ENCODE data around the gene HOXA10. TPM values are rescaled to one million over a fixed set of nuclear protein-coding genes. Genes with fewer than 3 reads are reported as not detected.

Gene HOXA10
- total RNA-seq, 2 experiments from 2014 or later, result not detected

GRCh38 chr7:27152816-27153442, 21.2 kb downstream of the HOXA10 start:
- DNase-seq, result no peak
- peaks cover 89% of the 10 kb centered on the region for H3K27me3 Mint-ChIP-seq (ENCODE audit: low read depth)
- no peak overlapping the region for H3K4me3 Mint-ChIP-seq
- H3K36me3 Mint-ChIP-seq (ENCODE audit: low read depth), result no peaks in the 10 kb centered on the region
- peaks cover 46% of the 10 kb centered on the region for H3K4me1 Mint-ChIP-seq (ENCODE audit: low read depth)
- intact Hi-C loops (cut with micrococcal nuclease), result loop anchor here (5.0 to 10.0 kb wide), 4 partner anchors 34 to 1291 kb away; partner anchors contain the start of genes EVX1, HOXA11 and SNX10
- no peak overlapping the region for H3K27ac Mint-ChIP-seq
- CTCF ChIA-PET, result interaction anchor here (1.1 to 1.6 kb wide), 2 partner anchors 8 to 466 kb away, joined by 3 read pairs; no protein-coding TSS in a partner anchor
- H3K9me3 Mint-ChIP-seq, result no peaks in the 10 kb centered on the region

GRCh38 chr7:27151931-27152815, 21.9 kb downstream of the HOXA10 start, which contains the start of gene HOXA3:
Gene HOXA3 (minus strand): TSS chr7:27152583. CDS start chr7:27110640, 41,943 bp downstream.
- no peak for DNase-seq
- Mint-ChIP-seq H3K4me1 (ENCODE audit: low read depth) (peaks cover 43% of the 10 kb centered on the region), H3K9me3 (no peaks in the 10 kb centered on the region), H3K36me3 (ENCODE audit: low read depth) (no peaks in the 10 kb centered on the region), H3K27ac (no peak within 1 kb of the TSS), H3K4me3 (peak within 1 kb of the TSS; percentile 64), H3K27me3 (ENCODE audit: low read depth) (peaks cover 85% of the 10 kb centered on the region)
- CTCF ChIA-PET, result interaction anchor here (1.1 to 3.4 kb wide), 4 partner anchors 9 to 297 kb away, joined by 3 to 16 read pairs (median 4); no protein-coding TSS in a partner anchor
- intact Hi-C loops (cut with micrococcal nuclease), result loop anchor here (1.0 to 10.0 kb wide), 6 partner anchors 16 to 1290 kb away; partner anchors contain the start of genes EVX1, HOXA11 and SNX10

GRCh38 chr7:27151341-27151930, 22.7 kb downstream of the HOXA10 start:
- peak overlapping the region; percentile 64 for H3K4me3 Mint-ChIP-seq

GRCh38 chr7:27150568-27151340, 23.4 kb downstream of the HOXA10 start:
- Mint-ChIP-seq H3K4me3 (peak overlapping the region; percentile 64), H3K4me1 (ENCODE audit: low read depth) (peaks cover 38% of the 10 kb centered on the region)
- peak; percentile 67 for DNase-seq

More at GRCh38 chr7:27151341-27151930, 22.7 kb downstream of the HOXA10 start:
- CTCF ChIA-PET, result interaction anchor here (1.1 to 3.4 kb wide), 8 partner anchors 9 to 459 kb away, joined by 3 to 16 read pairs (median 7); no protein-coding TSS in a partner anchor
- Mint-ChIP-seq H3K9me3 (no peaks in the 10 kb centered on the region), H3K36me3 (ENCODE audit: low read depth) (no peaks in the 10 kb centered on the region), H3K4me1 (ENCODE audit: low read depth) (peaks cover 40% of the 10 kb centered on the region), H3K27me3 (ENCODE audit: low read depth) (peaks cover 86% of the 10 kb centered on the region), H3K27ac (no peak overlapping the region)
- intact Hi-C loops (cut with micrococcal nuclease), result loop anchor here (1.0 to 10.0 kb wide), 6 partner anchors 17 to 1289 kb away; partner anchors contain the start of genes EVX1, HOXA11 and SNX10
- DNase-seq, result no peak

GRCh38 chr7:27149842-27150567, 24.1 kb downstream of the HOXA10 start:
- intact Hi-C loops (cut with micrococcal nuclease), result loop anchor here (1.0 to 10.0 kb wide), 5 partner anchors 16 to 1288 kb away; partner anchors contain the start of genes EVX1, HOXA11 and SNX10
- CTCF ChIA-PET, result interaction anchor here (0.6 to 3.4 kb wide), 21 partner anchors 9 to 647 kb away, joined by 3 to 16 read pairs (median 4); no protein-coding TSS in a partner anchor
- Mint-ChIP-seq H3K9me3 (no peaks in the 10 kb centered on the region), H3K4me3 (no peak overlapping the region), H3K27ac (no peak overlapping the region), H3K36me3 (ENCODE audit: low read depth) (no peaks in the 10 kb centered on the region), H3K27me3 (ENCODE audit: low read depth) (peaks cover 85% of the 10 kb centered on the region), H3K4me1 (ENCODE audit: low read depth) (peaks cover 31% of the 10 kb centered on the region)
- no peak for DNase-seq

More at GRCh38 chr7:27150568-27151340, 23.4 kb downstream of the HOXA10 start:
- no peaks in the 10 kb centered on the region for H3K36me3 Mint-ChIP-seq (ENCODE audit: low read depth)
- CTCF ChIA-PET, result interaction anchor here (0.6 to 3.4 kb wide), 16 partner anchors 8 to 470 kb away, joined by 3 to 16 read pairs (median 5); no protein-coding TSS in a partner anchor
- intact Hi-C loops (cut with micrococcal nuclease), result loop anchor here (1.0 to 10.0 kb wide), 7 partner anchors 16 to 1288 kb away; partner anchors contain the start of genes EVX1, HOXA11 and SNX10
- peaks cover 87% of the 10 kb centered on the region for H3K27me3 Mint-ChIP-seq (ENCODE audit: low read depth)
- no peak overlapping the region for H3K27ac Mint-ChIP-seq
- no peaks in the 10 kb centered on the region for H3K9me3 Mint-ChIP-seq

- no peak for DNase-seq
- H3K27me3 Mint-ChIP-seq (ENCODE audit: low read depth), result peaks cover 82% of the 10 kb centered on the region
- intact Hi-C loops (cut with micrococcal nuclease), result no loop called here
- CTCF ChIA-PET, result interaction anchor here (0.7 to 3.4 kb wide), 15 partner anchors 8 to 648 kb away, joined by 3 to 16 read pairs (median 5); partner anchors contain the start of gene HOXA7
- H3K4me3 Mint-ChIP-seq, result no peak overlapping the region
- peaks cover 22% of the 10 kb centered on the region for H3K4me1 Mint-ChIP-seq (ENCODE audit: low read depth)
- no peak overlapping the region for H3K27ac Mint-ChIP-seq
- no peaks in the 10 kb centered on the region for H3K9me3 Mint-ChIP-seq
- no peaks in the 10 kb centered on the region for H3K36me3 Mint-ChIP-seq (ENCODE audit: low read depth)
Observed at GRCh38 chr7:27148756-27149641, 25.1 kb downstream of the HOXA10 start.

GRCh38 chr7:27148031-27148755, 25.9 kb downstream of the HOXA10 start:
- no peak overlapping the region for H3K27ac Mint-ChIP-seq
- no peaks in the 10 kb centered on the region for H3K9me3 Mint-ChIP-seq
- peak overlapping the region; percentile 42 for H3K4me3 Mint-ChIP-seq
- CTCF ChIA-PET, result interaction anchor here (1.2 to 3.4 kb wide), 4 partner anchors 9 to 27 kb away, joined by 3 to 16 read pairs (median 6); partner anchors contain the start of gene HOXA7
- no peak for DNase-seq
- H3K4me1 Mint-ChIP-seq (ENCODE audit: low read depth), result peaks cover 22% of the 10 kb centered on the region
- intact Hi-C loops (cut with micrococcal nuclease), result no loop called here
- no peaks in the 10 kb centered on the region for H3K36me3 Mint-ChIP-seq (ENCODE audit: low read depth)
- H3K27me3 Mint-ChIP-seq (ENCODE audit: low read depth), result peaks cover 77% of the 10 kb centered on the region

GRCh38 chr7:27147199-27148030, 26.7 kb downstream of the HOXA10 start, which contains the start of gene HOXA6:
Gene HOXA6 (minus strand): TSS chr7:27147774. CDS start chr7:27147749, 25 bp downstream.
- CTCF ChIA-PET, result interaction anchor here (1.2 to 1.4 kb wide), 2 partner anchors 10 to 11 kb away, joined by 3 read pairs; partner anchors contain the start of gene HOXA7
- Mint-ChIP-seq H3K27me3 (ENCODE audit: low read depth) (peaks cover 75% of the 10 kb centered on the region), H3K9me3 (no peaks in the 10 kb centered on the region), H3K4me1 (ENCODE audit: low read depth) (peaks cover 22% of the 10 kb centered on the region), H3K27ac (no peak within 1 kb of the TSS), H3K4me3 (peak within 1 kb of the TSS; percentile 42), H3K36me3 (ENCODE audit: low read depth) (no peaks in the 10 kb centered on the region)
- intact Hi-C loops (cut with micrococcal nuclease), result no loop called here
- DNase-seq, result no peak

Measured in activated naive CD4-positive, alpha-beta T cell treated with anti-CD3 and anti-CD28 coated beads for 36 hours (primary cell).